PC-9 (cell line): ENCODE measurements around the gene SDCCAG8. TPM values are rescaled to one million over a fixed set of nuclear protein-coding genes. Genes with fewer than 3 reads are reported as not detected.

Experiments
- BruUV-seq: library from RNA; stranded (reverse); fragments of 400-500 nt; replicated peaks from 2 replicates; lab custom pipeline; 2021; lab: Mats Ljungman, UMichigan
- CTCF ChIA-PET: fragments of 300-600 bp; sonication (Branson Sonifier 250); formaldehyde crosslinking; loops from one replicate; lab custom pipeline; 2022; ENCODE audit warnings: antibody characterized with exemption; lab: Charles Lee
- POLR2A ChIA-PET: fragments of 300-600 bp; sonication (Branson Sonifier 250); formaldehyde crosslinking; loops from one replicate; lab custom pipeline; 2022; ENCODE audit warnings: antibody characterized with exemption; ENCODE audit not compliant: unreplicated experiment; lab: Charles Lee
- DNase-seq, 2 experiments: peaks; one replicate each; pipeline versions ENCODE4 v3.0.0 to v3.0.0-alpha.2; 2015 to 2022; ENCODE audit warnings: mixed read lengths in 1 of 2
- H2AFZ ChIP-seq: fragments of 200-600 bp; sonication (generic); 2 replicates; pipeline ENCODE4 v1.8.1; 2017; ENCODE audit warnings: antibody characterized with exemption
- H3F3A ChIP-seq: fragments of 200-600 bp; sonication (generic); 2 replicates; pipeline ENCODE4 v1.8.1; 2017; ENCODE audit warnings: antibody characterized with exemption, mild to moderate bottlenecking, low read depth; ENCODE audit not compliant: insufficient read depth
- H3K27ac ChIP-seq: fragments of 200-600 bp; sonication (generic); 2 replicates; pipeline ENCODE4 v1.6.1; 2016; ENCODE audit warnings: mixed run types
- H3K27me3 ChIP-seq: fragments of 200-600 bp; sonication (generic); 2 replicates; pipeline ENCODE4 v1.6.1; 2016; ENCODE audit warnings: low read depth, mixed run types; ENCODE audit not compliant: insufficient read depth
- H3K36me3 ChIP-seq: fragments of 200-600 bp; sonication (generic); 2 replicates; pipeline ENCODE4 v1.6.1; 2016; ENCODE audit warnings: low read depth, mixed run types
- H3K4me1 ChIP-seq: fragments of 200-600 bp; sonication (generic); replicated peaks from 2 replicates; pipeline ENCODE4 v1.6.1; 2016; ENCODE audit warnings: mixed run types; ENCODE audit not compliant: insufficient read depth
- H3K4me2 ChIP-seq: fragments of 200-600 bp; sonication (generic); 2 replicates; pipeline ENCODE4 v1.6.1; 2017; ENCODE audit warnings: mixed run types
- H3K4me3 ChIP-seq: fragments of 200-600 bp; sonication (generic); 2 replicates; pipeline ENCODE4 v1.6.1; 2016; ENCODE audit warnings: mixed run types
- H3K79me2 ChIP-seq: fragments of 200-600 bp; sonication (generic); 2 replicates; pipeline ENCODE4 v1.6.1; 2017; ENCODE audit warnings: low read depth, mixed run types
- H3K9me2 ChIP-seq: fragments of 200-600 bp; sonication (generic); 2 replicates; pipeline ENCODE4 v1.8.1; 2017; ENCODE audit warnings: mild to moderate bottlenecking; ENCODE audit not compliant: insufficient read depth
- H3K9me3 ChIP-seq: fragments of 200-600 bp; sonication (generic); 2 replicates; pipeline ENCODE4 v1.8.1; 2016; ENCODE audit warnings: low read depth; ENCODE audit not compliant: insufficient read depth
- H4K20me1 ChIP-seq: fragments of 200-600 bp; sonication (generic); 2 replicates; pipeline ENCODE4 v1.8.1; 2017; ENCODE audit not compliant: insufficient read depth
- EZH2 ChIP-seq: fragments of 200-600 bp; sonication (generic); IDR thresholded peaks from 2 replicates; pipeline ENCODE4 v1.8.0; 2017; ENCODE audit warnings: antibody characterized with exemption, low read depth
- intact Hi-C: fragments of 100-400 bp; cut with micrococcal nuclease; formaldehyde crosslinking; loops from one replicate; pipeline ENCODE4 v1.10.0; 2022; ENCODE audit not compliant: unreplicated experiment
- total RNA-seq: library from RNA; stranded (reverse); gene quantifications from 2 replicates; pipeline ENCODE4 v1.2.3, GENCODE V29; 2021
- TF ChIP-seq, protein P1 (sequence below): fragments of 200-600 bp; sonication (generic); conservative IDR thresholded peaks from 2 replicates; pipeline ENCODE4 v1.6.1; 2017; ENCODE audit warnings: mixed run types, antibody characterized with exemption, mild to moderate bottlenecking, moderate library complexity

Gene SDCCAG8
- total RNA-seq, 1 experiment from 2014 or later, result 22.7 TPM

DNA sequence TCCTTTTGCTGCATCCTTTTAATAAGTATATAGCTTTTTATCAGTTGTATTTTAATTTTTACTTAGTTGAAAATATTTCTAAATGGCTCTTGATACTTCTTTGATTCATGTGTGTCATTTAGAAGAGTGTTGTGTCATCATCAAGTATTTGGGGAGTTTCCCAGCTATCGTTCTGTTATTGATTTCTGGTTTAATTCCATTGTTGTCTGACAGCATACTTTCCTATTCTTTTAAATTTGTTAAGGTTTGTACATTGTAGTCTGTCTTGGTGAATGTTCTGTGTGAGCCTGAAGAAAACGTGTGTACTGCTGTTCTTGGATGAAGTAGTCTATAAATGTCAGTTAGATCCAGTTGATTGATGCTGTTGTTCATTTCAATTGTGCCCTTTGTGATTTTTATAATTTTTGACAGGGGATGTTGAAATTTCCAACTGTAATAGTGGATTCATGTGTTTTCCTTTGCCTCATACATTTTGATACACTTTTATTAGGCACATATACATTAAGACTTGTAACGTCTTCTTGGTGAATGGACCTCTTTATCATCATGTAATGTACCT lies 24.8 kb downstream of the SDCCAG8 start:
- no TSS peak for BruUV-seq
- Histone ChIP-seq H3K9me3 (0 out of 2 replicates have a peak, but pooled peaks cover 3% of the 10 kb centered on the region), H3K36me3 (peaks cover 3% of the 10 kb centered on the region; the same call in 1 of the 2 replicates), H3K4me1 (no peaks in the 10 kb centered on the region), H2AFZ (no peak overlapping the region), H3K27me3 (no peaks in the 10 kb centered on the region), H3K4me3 (no peak overlapping the region), H3K27ac (no peak overlapping the region), H3K4me2 (no peak overlapping the region), H3K79me2 (no peaks in the 10 kb centered on the region), H3F3A (no peaks in the 10 kb centered on the region), H4K20me1 (no peaks in the 10 kb centered on the region), H3K9me2 (no peaks in the 10 kb centered on the region)
- TF ChIP-seq EZH2, result no peak
- TF ChIP-seq, protein P1, sequence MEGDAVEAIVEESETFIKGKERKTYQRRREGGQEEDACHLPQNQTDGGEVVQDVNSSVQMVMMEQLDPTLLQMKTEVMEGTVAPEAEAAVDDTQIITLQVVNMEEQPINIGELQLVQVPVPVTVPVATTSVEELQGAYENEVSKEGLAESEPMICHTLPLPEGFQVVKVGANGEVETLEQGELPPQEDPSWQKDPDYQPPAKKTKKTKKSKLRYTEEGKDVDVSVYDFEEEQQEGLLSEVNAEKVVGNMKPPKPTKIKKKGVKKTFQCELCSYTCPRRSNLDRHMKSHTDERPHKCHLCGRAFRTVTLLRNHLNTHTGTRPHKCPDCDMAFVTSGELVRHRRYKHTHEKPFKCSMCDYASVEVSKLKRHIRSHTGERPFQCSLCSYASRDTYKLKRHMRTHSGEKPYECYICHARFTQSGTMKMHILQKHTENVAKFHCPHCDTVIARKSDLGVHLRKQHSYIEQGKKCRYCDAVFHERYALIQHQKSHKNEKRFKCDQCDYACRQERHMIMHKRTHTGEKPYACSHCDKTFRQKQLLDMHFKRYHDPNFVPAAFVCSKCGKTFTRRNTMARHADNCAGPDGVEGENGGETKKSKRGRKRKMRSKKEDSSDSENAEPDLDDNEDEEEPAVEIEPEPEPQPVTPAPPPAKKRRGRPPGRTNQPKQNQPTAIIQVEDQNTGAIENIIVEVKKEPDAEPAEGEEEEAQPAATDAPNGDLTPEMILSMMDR, result no peak
- DNase-seq, result no peak
- ChIA-PET CTCF (no interaction called here), POLR2A (no interaction called here)
- intact Hi-C loops, result no loop called here

DNA sequence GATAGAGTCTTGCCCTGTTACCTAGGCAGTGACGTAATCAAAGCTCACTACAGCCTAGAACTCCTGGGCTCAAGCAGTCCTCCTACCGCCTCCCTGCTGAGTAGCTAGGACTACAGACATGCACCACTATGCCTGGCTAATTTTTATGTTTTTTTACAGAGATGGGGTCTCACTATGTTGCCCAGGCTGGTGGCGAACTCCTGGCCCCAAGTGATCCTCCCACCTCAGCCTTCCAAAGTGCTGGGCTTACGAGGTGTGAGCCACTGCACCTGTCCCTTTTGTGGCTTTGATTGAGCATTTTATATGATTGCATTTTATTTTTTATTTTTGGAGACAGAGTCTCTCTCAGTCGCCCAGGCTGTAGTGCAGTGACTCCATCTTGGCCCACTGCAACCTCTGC lies 25.8 kb downstream of the SDCCAG8 start:
- 0 out of 2 replicates have a peak, but pooled peaks cover 3% of the 10 kb centered on the region for H3K9me3 ChIP-seq
- intact Hi-C loops, result no loop called here
- no peak for DNase-seq
- no peaks in the 10 kb centered on the region for H3K27me3 ChIP-seq
- BruUV-seq, result no TSS peak
- no peak overlapping the region for H3K4me3 ChIP-seq
- H2AFZ ChIP-seq, result no peak overlapping the region
- H3K27ac ChIP-seq, result no peak overlapping the region
- POLR2A ChIA-PET, result no interaction called here
- peaks cover 7% of the 10 kb centered on the region for H3K36me3 ChIP-seq
- CTCF ChIA-PET, result interaction anchor here (0.7 kb wide), 2 partner anchors 28 to 808 kb away, joined by 3 to 4 read pairs; no protein-coding TSS in a partner anchor
- H3K79me2 ChIP-seq, result no peaks in the 10 kb centered on the region
- H3K9me2 ChIP-seq, result no peaks in the 10 kb centered on the region
- H3K4me1 ChIP-seq, result 0 out of 2 replicates have a peak, but pooled peaks cover under 1% of the 10 kb centered on the region
- no peaks in the 10 kb centered on the region for H3F3A ChIP-seq
- TF ChIP-seq EZH2, result no peak
- TF ChIP-seq, protein P1, result no peak
- H4K20me1 ChIP-seq, result no peaks in the 10 kb centered on the region
- no peak overlapping the region for H3K4me2 ChIP-seq

DNA sequence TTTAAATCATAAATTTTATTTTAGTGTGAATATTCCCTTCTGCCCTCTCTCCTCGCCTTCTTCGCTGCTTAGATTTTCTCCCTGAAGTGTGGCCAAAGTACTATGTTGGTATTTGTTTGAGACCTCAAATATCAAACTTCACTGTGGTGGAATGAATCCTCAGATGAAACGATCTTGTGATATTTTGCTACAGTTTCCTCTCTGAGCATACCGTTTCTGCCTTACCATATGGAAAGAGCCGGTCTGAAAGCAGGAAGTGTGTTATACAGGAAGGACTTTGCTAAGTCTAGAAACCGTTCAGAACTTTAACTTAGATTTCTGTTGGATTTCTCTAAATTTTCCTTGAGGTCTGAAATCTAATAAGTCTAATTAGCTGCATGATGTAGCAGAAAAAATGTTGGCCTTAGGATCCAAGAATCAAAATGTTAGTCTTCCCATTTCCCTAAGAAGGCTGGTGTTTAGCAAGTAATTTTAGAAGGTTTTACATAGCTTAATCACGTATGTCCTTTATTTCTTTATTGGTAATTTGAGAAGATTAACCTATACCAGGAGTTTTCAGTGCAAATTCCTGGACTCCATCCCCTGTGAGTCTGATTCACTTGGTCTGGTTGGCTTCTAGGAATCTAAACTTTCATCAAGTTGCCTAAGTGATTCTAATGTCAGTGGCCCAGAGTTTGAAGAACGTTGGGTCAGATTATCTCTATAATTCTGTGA lies 30.7 kb downstream of the SDCCAG8 start:
- Histone ChIP-seq H2AFZ (no peak overlapping the region), H3K4me1 (peaks cover 16% of the 10 kb centered on the region), H3K27me3 (no peaks in the 10 kb centered on the region), H3K4me2 (no peak overlapping the region), H3K36me3 (peaks cover 7% of the 10 kb centered on the region), H3K9me3 (no peaks in the 10 kb centered on the region; the same call in 1 of the 2 replicates), H3F3A (no peaks in the 10 kb centered on the region), H3K4me3 (no peak overlapping the region), H3K27ac (peak overlapping the region; percentile 60), H3K79me2 (no peaks in the 10 kb centered on the region), H3K9me2 (no peaks in the 10 kb centered on the region), H4K20me1 (no peaks in the 10 kb centered on the region)
- intact Hi-C loops, result no loop called here
- TF ChIP-seq EZH2, result no peak
- TF ChIP-seq, protein P1, result no peak
- DNase-seq, result no peak
- ChIA-PET CTCF (no interaction called here), POLR2A (no interaction called here)
- no TSS peak for BruUV-seq
